ENCODE measurements around the gene ILDR1.

DNA sequence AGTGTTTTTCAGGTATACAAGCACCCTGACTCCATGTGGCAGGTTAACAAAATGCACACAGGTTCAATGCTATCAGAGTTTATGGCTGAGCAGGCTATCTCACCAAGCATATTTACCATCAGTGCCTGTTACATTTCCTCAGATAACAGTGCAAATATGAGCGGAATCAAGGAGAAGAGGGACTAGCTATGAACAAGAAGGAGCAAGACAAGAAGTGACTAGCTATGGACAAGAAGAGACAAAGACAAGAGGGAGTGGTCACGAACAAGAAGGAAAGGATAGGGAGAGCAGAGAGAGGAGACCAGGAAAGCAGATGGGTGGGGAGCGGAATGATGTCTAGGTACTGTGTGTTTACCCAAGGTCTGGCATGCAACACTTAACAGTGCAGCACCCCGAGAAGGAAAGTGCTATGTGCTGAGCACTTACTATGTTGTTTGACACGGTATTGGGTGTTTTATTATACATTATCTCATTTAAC, 8.6 kb downstream of the ILDR1 start:
- no peak for TF ChIP-seq EZH2phosphoT487 (IDR thresholded peaks at IDR 0.05; ENCODE audit: borderline replicate concordance, low read depth, low read length)
- TF ChIP-seq, protein P1, sequence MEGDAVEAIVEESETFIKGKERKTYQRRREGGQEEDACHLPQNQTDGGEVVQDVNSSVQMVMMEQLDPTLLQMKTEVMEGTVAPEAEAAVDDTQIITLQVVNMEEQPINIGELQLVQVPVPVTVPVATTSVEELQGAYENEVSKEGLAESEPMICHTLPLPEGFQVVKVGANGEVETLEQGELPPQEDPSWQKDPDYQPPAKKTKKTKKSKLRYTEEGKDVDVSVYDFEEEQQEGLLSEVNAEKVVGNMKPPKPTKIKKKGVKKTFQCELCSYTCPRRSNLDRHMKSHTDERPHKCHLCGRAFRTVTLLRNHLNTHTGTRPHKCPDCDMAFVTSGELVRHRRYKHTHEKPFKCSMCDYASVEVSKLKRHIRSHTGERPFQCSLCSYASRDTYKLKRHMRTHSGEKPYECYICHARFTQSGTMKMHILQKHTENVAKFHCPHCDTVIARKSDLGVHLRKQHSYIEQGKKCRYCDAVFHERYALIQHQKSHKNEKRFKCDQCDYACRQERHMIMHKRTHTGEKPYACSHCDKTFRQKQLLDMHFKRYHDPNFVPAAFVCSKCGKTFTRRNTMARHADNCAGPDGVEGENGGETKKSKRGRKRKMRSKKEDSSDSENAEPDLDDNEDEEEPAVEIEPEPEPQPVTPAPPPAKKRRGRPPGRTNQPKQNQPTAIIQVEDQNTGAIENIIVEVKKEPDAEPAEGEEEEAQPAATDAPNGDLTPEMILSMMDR (conservative IDR thresholded peaks at IDR 0.05; ENCODE audit: low read length) = 0 out of 2 replicates have a peak, but pooled peaks have one; percentile 31
